Measurements from ENCODE around the gene PRSS56. TPM values are rescaled to one million over a fixed set of nuclear protein-coding genes. Genes with fewer than 3 reads are reported as not detected.

Gene PRSS56
- total and polyA plus RNA-seq, 8 donors = not detected

GRCh38 chr2:232486558-232487384 lies 33.4 kb upstream of the PRSS56 start:
- DNase-seq = no peak
- Histone ChIP-seq H3K4me1 (peaks cover 10 to 28% (median 19%) of the 10 kb centered on the region in 4 donors), H3K4me3 (peak overlapping the region in 3 of 4 donors; percentile 24 to 37 (median 32)), H3K9me3 (no peaks in the 10 kb centered on the region), H3K27me3 (peaks cover 32 to 97% (median 50%) of the 10 kb centered on the region in 3 donors), H3K36me3 (no peaks in the 10 kb centered on the region), H3K27ac (no peak overlapping the region)
- 2 to 5% (median 4%) methylated on average over 17 to 74 of the region's 74 CpGs for WGBS, 5 donors
- intact Hi-C loops (cut with DNase I; ENCODE audit: low total_unique reads) = no loop called here
- no peak for TF ChIP-seq POLR2AphosphoS5 (IDR thresholded peaks at IDR 0.05)
- no peak for TF ChIP-seq CTCF (IDR thresholded peaks at IDR 0.05)
- no peak for TF ChIP-seq EP300 (IDR thresholded peaks at IDR 0.05)
- TF ChIP-seq POLR2A (IDR thresholded peaks at IDR 0.05) = no peak

GRCh38 chr2:232487385-232488096 lies 32.6 kb upstream of the PRSS56 start, which contains the start of gene ECEL1:
ECEL1 (minus strand) TSS chr2:232487834; CDS start chr2:232486653, 1,181 bp downstream.
- DNase-seq = peak in 1 of 2 donors; percentile 44
- Histone ChIP-seq H3K4me1 (peaks cover 10 to 28% (median 19%) of the 10 kb centered on the region in 4 donors), H3K9me3 (no peaks in the 10 kb centered on the region), H3K4me3 (peak within 1 kb of the TSS; percentile 15 to 37 (median 28)), H3K36me3 (no peaks in the 10 kb centered on the region), H3K27me3 (peaks cover 32 to 92% (median 50%) of the 10 kb centered on the region in 3 donors), H3K27ac (no peak within 1 kb of the TSS)
- WGBS, 5 donors = 1 to 8% (median 2%) methylated on average over 5 to 102 of the region's 102 CpGs
- intact Hi-C loops (cut with DNase I; ENCODE audit: low total_unique reads) = no loop called here
- TF ChIP-seq CTCF (IDR thresholded peaks at IDR 0.05) (no peak), POLR2AphosphoS5 (IDR thresholded peaks at IDR 0.05) (no peak), EP300 (IDR thresholded peaks at IDR 0.05) (no peak), POLR2A (IDR thresholded peaks at IDR 0.05) (no peak)

GRCh38 chr2:232488097-232488711 lies 32.0 kb upstream of the PRSS56 start:
- WGBS, 5 donors = 29 to 75% (median 35%) methylated on average over 6 to 16 of the region's 16 CpGs
- DNase-seq = no peak
- Histone ChIP-seq H3K27ac (no peak overlapping the region), H3K36me3 (no peaks in the 10 kb centered on the region), H3K9me3 (no peaks in the 10 kb centered on the region), H3K27me3 (peaks cover 32 to 91% (median 50%) of the 10 kb centered on the region in 3 donors), H3K4me3 (no peak overlapping the region), H3K4me1 (peaks cover 10 to 28% (median 19%) of the 10 kb centered on the region in 4 donors)
- intact Hi-C loops (cut with DNase I; ENCODE audit: low total_unique reads) = no loop called here
- no peak for TF ChIP-seq POLR2AphosphoS5 (IDR thresholded peaks at IDR 0.05)
- TF ChIP-seq POLR2A (IDR thresholded peaks at IDR 0.05) = no peak
- TF ChIP-seq EP300 (IDR thresholded peaks at IDR 0.05) = no peak
- TF ChIP-seq CTCF (IDR thresholded peaks at IDR 0.05) = no peak

- WGBS, 5 donors = 75 to 88% (median 83%) methylated on average over 5 of the region's 5 CpGs
- no peak for DNase-seq
- Histone ChIP-seq H3K9me3 (no peaks in the 10 kb centered on the region), H3K4me3 (no peak overlapping the region), H3K36me3 (no peaks in the 10 kb centered on the region), H3K27ac (no peak overlapping the region), H3K4me1 (peaks cover 10 to 28% (median 19%) of the 10 kb centered on the region in 4 donors), H3K27me3 (peaks cover 27 to 85% (median 46%) of the 10 kb centered on the region in 3 donors)
- TF ChIP-seq POLR2A (IDR thresholded peaks at IDR 0.05) = no peak
- intact Hi-C loops (cut with DNase I; ENCODE audit: low total_unique reads) = no loop called here
Observed at GRCh38 chr2:232488721-232489300, 31.4 kb upstream of the PRSS56 start.
